ENCODE measurements around the gene RBM33. TPM values are rescaled to one million over a fixed set of nuclear protein-coding genes. Genes with fewer than 3 reads are reported as not detected.

The RBM33 gene
- polyA plus RNA-seq, 1 experiment = 9.5 TPM

- Histone ChIP-seq H3K27me3 (ENCODE audit: control insufficient read depth, insufficient read depth, low read length) (peaks cover 3% of the 10 kb centered on the region), H3K9me3 (ENCODE audit: control insufficient read depth, insufficient read depth, low read length) (peaks cover 8% of the 10 kb centered on the region; the same call in 1 of the 2 replicates), H3K27ac (ENCODE audit: low read depth, low read length) (no peak overlapping the region), H3K4me3 (ENCODE audit: low read depth, low read length) (no peak overlapping the region)
- no peak for TF ChIP-seq CTCF (IDR thresholded peaks at IDR 0.05; ENCODE audit: low read depth, low read length)
- no peak for DNase-seq (ENCODE audit: low read depth, low spot score)
- ChIA-PET POLR2A (no interaction called here), CTCF (interaction anchor here (0.6 kb wide), 1 partner anchor 1001 kb away, joined by 3 read pairs; no protein-coding TSS in a partner anchor)
These were observed 179.9 kb downstream of the RBM33 start for GRCh38 chr7:155824227-155824886.

- ChIA-PET CTCF (no interaction called here), POLR2A (no interaction called here)
- TF ChIP-seq CTCF (IDR thresholded peaks at IDR 0.05; ENCODE audit: low read depth, low read length) = no peak
- H3K9me3 ChIP-seq (ENCODE audit: control insufficient read depth, insufficient read depth, low read length) = peaks cover 9% of the 10 kb centered on the region; the same call in 1 of the 2 replicates
- H3K4me3 ChIP-seq (ENCODE audit: low read depth, low read length) = no peak overlapping the region
- no peak for DNase-seq (ENCODE audit: low read depth, low spot score)
- no peak overlapping the region for H3K27ac ChIP-seq (ENCODE audit: low read depth, low read length)
- H3K27me3 ChIP-seq (ENCODE audit: control insufficient read depth, insufficient read depth, low read length) = peaks cover 3% of the 10 kb centered on the region
These were observed 180.9 kb downstream of the RBM33 start for GRCh38 chr7:155825336-155825735.

DNA sequence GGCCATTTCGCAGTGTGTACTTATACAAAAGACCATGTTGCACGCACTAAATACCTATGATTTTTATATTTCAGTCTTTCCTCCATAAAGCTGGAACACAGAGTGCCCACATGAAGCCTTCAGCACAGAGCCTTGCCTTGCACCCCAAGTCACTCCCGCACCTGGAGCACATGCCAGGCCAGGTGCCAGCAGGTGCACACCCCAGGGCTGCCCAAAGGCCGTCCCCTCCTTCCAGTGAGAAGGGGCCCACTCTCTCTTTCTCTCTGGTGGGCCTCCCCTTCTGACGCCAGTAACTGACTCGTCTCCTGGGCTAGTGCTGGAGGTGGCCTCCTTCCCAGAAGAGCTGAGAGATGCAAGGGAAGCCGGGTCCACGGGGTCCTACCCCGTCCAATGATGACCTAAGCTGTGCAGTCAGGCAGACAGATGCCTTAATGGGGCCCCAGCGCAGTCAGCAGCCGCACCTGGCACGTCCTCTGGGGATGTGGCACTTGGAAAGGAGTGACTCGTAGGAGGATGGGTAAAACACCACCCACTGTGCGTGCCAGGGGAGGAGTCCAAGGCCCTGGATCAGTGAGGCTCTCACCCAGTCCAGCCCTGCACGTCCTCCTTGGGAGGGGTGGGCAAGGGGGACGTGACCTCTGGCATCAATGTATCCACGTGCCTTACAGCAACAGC lies 185.5 kb downstream of the RBM33 start:
- Histone ChIP-seq H3K27ac (ENCODE audit: low read depth, low read length) (no peak overlapping the region), H3K9me3 (ENCODE audit: control insufficient read depth, insufficient read depth, low read length) (peaks cover 28% of the 10 kb centered on the region; the same call in 1 of the 2 replicates), H3K4me3 (ENCODE audit: low read depth, low read length) (no peak overlapping the region), H3K27me3 (ENCODE audit: control insufficient read depth, insufficient read depth, low read length) (no peaks in the 10 kb centered on the region)
- no peak for TF ChIP-seq CTCF (IDR thresholded peaks at IDR 0.05; ENCODE audit: low read depth, low read length)
- ChIA-PET POLR2A (no interaction called here), CTCF (no interaction called here)
- no peak for DNase-seq (ENCODE audit: low read depth, low spot score)

Other genes starting within 250 kb of the RBM33 start
- gene EN2, start 186.5 kb upstream of the RBM33 start, polyA plus RNA-seq (2011; rRNA removed) = not detected in 2 replicates
- not detected in 2 replicates for gene CNPY1, start 98.1 kb upstream of the RBM33 start, polyA plus RNA-seq (2011; rRNA removed)
- gene SHH, start 167.8 kb downstream of the RBM33 start, polyA plus RNA-seq (2011; rRNA removed) = 0.01 TPM in 1 of 2 replicates, not detected in the other

Measured in AG04450 (cell line).